GM21576 (cell line): ENCODE data around the gene B4GALNT2.
A peak's percentile ranks its signal among the peaks of the same experiment; 100 is the strongest.

Experiments used
- ATAC-seq: cut with Tn5 transposase; IDR thresholded peaks from one replicate; pipeline ENCODE4 v1.9.1; 2021; ENCODE audit warnings: mild to moderate bottlenecking, moderate library complexity; ENCODE audit not compliant: unreplicated experiment

Gene B4GALNT2

GRCh38 chr17:49204516-49204915 lies 71.9 kb downstream of the B4GALNT2 start:
- no peak for ATAC-seq

GRCh38 chr17:49209061-49209571 lies 76.5 kb downstream of the B4GALNT2 start:
- no peak for ATAC-seq

- ATAC-seq: peak; percentile 56
Measured at GRCh38 chr17:49210158-49211029, 77.8 kb downstream of the B4GALNT2 start, which contains the start of the genes ABI3 and GNGT2. TSS of gene ABI3 (plus strand) at chr17:49210707. CDS start at chr17:49210725, 18 bp downstream. TSS of gene GNGT2 (minus strand) at chr17:49210574. CDS start at chr17:49207422, 3,152 bp downstream.

GRCh38 chr17:49213399-49213798 lies 80.8 kb downstream of the B4GALNT2 start:
- ATAC-seq: no peak

GRCh38 chr17:49213847-49214246 lies 81.3 kb downstream of the B4GALNT2 start:
- no peak for ATAC-seq

GRCh38 chr17:49214676-49215360 lies 82.2 kb downstream of the B4GALNT2 start:
- ATAC-seq: no peak

- ATAC-seq: no peak
Measured at GRCh38 chr17:49216482-49216881, 83.9 kb downstream of the B4GALNT2 start.

GRCh38 chr17:49216953-49217650 lies 84.5 kb downstream of the B4GALNT2 start:
- no peak for ATAC-seq

GRCh38 chr17:49217651-49218413 lies 85.3 kb downstream of the B4GALNT2 start:
- ATAC-seq: peak; percentile 43

GRCh38 chr17:49218941-49219913 lies 86.7 kb downstream of the B4GALNT2 start:
- ATAC-seq: no peak

- ATAC-seq: no peak
Measured at GRCh38 chr17:49219987-49220386, 87.4 kb downstream of the B4GALNT2 start.

GRCh38 chr17:49223168-49223516 lies 90.6 kb downstream of the B4GALNT2 start:
- no peak for ATAC-seq

- no peak for ATAC-seq
Measured at GRCh38 chr17:49223517-49224197, 91.1 kb downstream of the B4GALNT2 start.

- ATAC-seq: no peak
Measured at GRCh38 chr17:49224198-49224996, 91.8 kb downstream of the B4GALNT2 start.

GRCh38 chr17:49224997-49225337 lies 92.4 kb downstream of the B4GALNT2 start:
- no peak for ATAC-seq

GRCh38 chr17:49225554-49226236 lies 93.1 kb downstream of the B4GALNT2 start:
- ATAC-seq: no peak
